GM18861 (cell line): ENCODE data around the gene FSTL4.

ENCODE experiments used
- ATAC-seq: cut with Tn5 transposase; IDR thresholded peaks from one replicate; pipeline ENCODE4 v1.9.1; 2021; ENCODE audit not compliant: unreplicated experiment

FSTL4 gene

DNA sequence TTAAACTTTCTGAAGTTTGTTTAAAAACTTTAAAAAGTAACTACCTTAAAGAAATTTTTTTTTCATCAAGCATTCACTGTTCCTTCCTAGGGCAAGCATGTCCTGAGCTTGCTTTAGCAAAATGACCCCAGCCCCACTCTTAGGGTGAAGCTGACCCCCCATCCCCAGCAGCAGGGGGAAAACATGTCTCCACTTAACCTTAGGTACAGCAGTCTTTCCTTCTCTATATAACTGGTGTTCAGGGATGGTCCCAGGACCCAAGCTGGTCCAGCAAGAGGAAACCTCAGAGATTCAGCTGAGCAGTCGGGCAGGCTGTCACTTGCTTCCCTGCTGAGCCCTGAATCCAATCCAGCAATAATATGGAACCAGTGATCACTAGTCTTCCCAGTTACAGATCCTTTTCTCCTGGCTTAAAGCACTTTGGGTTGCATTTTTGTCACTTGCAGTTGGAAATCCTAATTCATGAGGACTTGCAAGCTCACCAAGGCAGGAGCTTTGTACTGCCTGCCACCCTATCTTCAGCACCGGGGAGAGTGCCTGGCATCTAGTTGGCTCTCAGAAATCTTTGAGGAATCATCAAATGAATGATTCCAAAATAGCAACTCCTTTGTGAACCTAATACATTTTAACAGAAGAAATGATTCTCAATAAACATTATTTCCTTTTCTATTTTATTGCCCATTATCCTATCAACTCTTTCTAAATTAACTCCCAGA lies 91.2 kb downstream of the FSTL4 start:
- no peak for ATAC-seq

DNA sequence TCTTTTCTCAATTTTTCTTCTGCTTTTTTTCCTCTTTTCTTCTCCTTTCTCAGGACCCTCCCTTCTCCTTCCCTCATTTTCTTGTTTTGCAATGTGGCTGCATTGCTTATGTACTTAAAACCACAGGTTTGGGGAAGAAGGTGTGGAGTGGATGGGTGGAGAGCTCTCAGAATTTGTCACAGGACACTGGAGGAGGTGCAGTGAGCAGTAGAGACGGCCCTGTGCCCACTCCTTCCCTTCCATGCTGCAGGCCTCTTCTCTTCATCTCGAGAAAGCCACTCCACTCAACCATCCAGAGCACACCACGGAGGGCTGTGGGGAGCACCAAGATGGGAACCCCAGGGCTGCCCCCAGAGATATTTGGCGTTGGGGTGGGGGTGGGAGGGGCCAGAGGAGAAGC lies 92.3 kb downstream of the FSTL4 start:
- no peak for ATAC-seq

DNA sequence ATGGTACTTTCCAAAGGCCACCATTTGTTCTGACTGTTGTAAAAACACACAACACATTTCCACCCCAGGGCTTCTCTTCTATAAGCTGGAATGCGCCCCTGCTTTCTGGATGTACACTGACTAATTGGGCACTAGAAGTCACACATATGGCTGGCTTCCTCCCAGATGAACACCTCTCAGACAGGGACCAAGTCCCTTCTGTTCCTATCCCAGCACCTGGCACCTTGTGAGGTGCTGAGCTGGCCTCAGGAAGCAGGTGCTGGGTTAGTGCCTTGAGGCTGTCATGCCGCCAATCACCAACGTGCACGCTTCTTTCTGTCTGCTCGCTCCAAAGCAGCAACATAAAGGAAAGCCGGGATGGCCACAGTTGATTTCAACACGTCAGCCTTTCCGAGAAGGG lies 93.2 kb downstream of the FSTL4 start:
- no peak for ATAC-seq

DNA sequence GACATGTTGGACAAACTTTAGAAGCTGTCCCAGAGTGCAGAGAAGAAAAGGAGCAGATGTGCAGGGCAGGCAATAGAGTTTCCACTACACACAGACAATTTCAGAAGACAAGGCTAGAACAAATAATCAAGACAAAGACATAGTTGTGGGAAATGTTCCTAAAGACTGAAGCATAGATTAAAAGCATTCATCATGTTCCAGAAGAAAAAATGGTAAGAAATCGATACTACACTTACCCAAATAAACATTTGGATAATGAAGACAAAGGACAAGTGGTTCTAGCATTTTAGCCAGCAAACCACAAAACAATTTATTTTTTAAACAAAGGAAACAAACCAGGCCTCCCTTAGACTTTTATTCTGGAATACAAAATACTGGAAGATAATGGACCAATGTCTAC lies 97.9 kb downstream of the FSTL4 start:
- no peak for ATAC-seq

DNA sequence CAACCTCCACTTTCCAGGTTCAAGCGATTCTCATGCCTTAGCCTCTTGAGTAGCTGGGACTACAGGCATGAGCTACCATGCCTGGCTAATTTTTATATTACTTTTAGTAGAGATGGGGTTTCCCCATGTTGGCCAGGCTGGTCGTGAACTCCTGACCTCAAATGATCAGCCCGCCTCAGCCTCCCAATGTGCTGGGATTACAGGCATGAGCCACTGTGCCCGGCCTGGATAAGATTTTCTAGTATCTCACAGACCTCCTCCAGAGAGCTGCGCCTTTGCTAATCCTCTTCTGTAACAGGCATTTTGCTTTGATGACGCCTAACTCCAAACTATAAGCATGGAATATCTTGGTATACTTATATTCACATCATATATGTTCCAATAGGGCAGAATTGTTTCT lies 99.4 kb downstream of the FSTL4 start:
- ATAC-seq = no peak

DNA sequence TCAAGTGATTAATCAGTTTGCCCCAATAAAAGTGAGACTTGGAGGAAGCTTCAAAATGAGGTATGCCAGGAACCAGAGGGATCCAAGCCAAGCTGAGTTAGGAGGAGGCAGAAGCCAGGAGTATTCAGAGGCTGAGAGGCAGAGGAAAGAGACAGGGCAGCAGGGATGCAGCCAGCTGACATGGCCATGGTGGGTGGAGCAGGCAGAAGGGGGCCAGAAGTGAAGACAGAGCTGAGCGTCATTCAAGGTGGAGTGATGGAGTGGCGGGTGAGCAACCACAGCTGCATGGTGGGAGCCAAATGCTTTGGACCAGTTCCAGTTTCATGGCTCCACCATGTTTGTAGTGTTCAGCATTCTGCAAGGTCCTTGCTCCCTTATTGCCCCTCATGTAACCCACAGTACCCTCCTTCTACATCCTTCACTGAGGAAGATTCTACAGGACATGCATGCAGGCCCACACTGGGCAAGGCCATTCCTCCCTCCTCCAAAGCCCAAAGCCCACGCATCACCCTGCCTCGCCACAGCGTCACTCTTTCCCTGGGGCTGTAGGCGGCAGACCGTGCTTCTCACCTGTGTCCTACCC lies 100.6 kb downstream of the FSTL4 start:
- no peak for ATAC-seq

DNA sequence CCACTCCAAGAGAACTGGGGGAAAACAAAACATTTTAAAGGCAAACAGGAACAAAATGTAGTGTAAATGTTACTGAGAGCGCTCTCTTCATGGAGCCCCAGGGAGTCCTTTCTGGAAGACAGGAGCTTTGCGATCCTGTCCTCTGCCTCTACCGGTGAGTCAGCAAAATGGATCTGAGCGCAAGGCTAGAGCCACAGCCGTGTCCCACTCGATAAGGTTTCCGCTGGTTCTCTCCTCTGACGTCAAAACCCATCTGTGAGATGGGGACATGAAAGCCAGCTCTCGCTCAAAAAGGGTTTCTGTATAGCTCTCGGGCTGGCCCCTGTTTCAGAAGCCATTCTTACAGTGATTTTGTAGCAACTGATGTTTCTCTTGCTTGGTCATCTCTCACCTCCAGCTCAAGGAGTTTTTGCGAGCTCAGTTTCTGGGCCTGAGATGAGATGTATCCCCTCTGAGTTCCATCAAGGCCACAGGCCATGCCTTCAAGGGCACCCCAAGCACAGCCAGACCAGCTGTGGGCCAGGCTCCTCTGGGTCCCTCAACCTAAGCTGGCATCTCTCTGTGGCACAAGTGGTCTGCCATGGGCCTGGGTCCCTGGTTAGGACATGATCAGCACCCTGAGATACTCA lies 101.6 kb downstream of the FSTL4 start:
- no peak for ATAC-seq

DNA sequence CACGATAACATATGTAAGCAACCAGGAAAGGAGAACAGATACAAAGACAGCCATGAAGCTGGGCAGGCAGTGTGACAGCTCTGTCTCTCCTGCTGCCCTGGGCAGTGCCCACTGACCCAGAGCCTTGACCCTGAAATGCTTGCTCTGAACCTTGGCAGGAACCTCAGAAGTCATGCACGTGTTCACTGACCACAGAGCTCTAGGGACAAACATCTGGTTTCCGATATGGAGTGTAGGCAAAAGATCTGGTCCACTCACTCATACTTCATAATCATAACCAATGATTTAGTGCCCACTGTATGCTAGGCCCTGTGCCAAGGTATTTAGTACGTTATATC lies 102.6 kb downstream of the FSTL4 start:
- no peak for ATAC-seq

DNA sequence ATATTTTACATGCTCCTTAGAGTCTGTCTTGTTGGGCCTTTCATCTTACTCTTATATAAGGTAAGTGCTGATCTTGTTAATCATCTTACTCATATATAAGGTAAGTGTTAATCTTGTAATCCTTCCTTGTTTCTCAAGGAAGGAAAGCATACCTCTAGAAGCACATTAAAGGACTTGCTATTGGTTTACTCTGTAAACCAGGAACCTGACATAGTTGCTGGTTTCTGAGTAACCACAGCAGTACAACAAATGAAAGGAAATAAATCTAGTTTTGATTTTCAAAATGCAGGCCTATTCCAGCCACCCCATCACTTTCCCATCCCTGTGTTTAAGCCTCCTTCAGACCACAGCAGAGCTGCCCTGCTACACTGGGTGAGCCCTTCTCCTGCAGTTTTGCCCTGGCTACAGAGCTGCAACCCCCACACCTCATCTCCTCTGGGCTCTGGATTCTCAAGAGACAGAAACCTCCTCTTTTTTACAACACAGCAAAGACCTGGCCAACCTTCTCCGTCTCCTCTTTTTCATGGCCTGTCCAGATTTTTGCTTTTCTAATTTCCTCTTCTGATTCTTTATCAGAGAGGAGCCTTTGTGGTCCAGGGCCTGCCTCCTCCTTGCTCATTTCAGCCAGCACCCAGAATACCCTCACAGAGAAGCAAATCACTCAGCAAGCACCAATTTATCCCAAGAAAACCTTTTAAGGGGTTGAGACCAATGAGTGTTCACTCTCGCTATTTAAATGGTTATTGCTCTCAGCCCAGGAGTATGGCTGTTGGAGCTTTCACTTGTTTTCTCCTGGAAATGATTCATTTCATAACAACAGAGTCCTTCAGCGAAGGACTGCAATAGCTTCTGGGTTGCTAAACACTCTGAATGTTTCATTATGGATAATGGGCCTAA lies 103.2 kb downstream of the FSTL4 start:
- no peak for ATAC-seq

DNA sequence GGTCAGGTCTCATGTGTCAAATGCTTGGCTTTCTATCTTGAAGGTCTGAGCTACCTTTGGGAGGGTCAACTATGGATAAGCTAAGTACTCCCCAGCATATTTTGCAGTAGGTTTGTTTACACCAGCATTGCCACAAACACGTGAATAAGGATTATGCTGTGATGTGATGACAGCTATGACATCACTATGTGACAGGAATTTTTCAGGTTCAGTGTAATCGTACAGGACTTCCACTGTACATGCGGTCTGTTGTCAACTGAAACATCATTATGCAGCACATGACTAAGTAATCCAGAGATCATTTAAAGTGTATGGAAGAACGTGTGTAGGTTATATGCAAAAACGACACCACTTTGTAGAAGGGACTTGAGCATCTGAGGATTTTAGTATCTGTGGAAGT lies 104.0 kb downstream of the FSTL4 start:
- no peak for ATAC-seq

DNA sequence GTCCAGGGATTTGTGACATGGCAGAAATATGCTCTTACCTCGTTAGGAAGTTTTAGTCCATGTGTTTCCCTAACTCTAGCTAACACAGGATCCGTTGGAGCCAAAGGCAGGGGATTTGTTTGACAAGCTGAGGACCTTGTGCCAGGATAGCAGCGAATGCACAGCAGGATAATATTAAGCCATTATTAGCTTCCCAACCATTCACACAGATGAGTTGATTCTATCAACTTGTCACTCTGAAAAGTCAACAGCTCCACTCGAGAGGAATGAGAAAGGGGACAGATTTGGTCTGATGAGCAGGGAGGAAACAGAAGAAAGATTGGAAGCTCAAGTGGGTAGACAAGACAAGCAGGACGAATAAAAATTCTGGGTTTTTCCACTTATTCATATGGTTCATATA lies 106.2 kb downstream of the FSTL4 start:
- no peak for ATAC-seq

DNA sequence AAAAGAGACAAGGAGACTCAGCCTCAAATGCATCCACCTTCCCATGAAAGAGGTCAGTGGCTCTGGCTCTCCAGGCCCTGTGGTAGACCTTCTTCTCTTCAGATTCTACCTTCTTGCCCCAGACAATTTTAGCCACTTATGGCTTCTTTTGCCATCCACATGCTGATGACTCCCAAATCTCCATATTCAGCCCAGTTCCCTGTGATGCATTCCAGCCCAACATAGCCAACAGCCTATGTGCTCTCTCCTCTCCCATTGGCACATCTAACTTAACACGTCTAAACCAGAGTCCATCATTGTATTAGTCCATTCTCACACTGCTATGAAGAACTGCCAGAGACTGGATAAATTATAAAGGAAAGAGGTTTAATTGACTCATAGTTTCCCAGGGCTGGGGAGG lies 108.8 kb downstream of the FSTL4 start:
- ATAC-seq = no peak

DNA sequence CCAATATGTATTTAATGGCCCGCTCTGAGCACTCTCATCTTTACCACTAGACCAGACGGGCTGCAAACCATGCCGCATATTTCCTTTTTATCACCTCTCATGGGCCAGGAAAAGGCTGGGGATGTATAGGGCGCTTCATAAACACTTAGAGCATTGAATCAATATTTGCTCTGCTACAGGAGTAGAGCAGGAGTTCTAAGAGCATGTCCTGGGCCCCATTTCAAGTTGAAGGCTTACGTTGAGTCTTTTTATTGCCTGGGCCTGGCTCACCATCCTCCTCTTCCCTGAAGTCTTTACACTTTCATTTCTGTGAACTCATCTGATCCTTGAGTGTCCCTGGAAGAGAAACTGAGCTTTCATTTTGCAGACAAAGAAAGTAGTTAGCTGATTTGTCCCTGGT lies 112.4 kb downstream of the FSTL4 start:
- no peak for ATAC-seq

DNA sequence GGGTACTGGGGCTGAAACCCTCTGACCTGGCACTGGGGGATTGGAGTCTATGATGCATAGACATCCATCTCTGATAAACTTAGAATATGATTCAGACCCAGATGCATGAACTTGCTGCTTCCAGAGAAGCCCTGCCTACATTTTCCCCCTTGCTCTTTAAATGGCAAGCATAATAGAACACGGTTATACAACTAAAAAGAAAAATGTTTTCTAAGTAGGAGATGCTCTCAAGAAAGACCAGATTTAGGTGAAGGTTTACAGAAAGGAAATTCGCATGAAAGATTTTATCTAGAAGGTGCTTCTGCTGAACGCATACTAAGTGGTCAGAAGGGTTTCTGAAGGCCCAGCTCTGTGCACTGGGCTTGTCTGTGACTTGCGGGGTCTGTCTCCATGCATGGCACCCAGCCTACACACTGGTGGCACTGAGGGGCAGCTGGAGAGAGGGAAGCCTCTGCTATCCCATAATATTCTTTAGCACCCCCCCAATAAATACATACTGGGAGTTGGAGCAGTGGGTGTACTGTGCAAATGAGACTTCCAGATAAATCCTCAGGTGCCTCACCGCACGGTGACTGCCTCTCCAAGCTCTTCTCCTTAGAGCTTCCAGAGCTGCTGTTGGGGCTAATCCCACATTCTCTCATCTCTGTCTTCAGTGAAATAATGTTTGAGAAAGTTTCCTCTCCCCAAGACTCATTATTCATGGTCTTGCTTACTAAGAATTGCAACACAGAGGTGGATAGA lies 114.6 kb downstream of the FSTL4 start:
- ATAC-seq = no peak

DNA sequence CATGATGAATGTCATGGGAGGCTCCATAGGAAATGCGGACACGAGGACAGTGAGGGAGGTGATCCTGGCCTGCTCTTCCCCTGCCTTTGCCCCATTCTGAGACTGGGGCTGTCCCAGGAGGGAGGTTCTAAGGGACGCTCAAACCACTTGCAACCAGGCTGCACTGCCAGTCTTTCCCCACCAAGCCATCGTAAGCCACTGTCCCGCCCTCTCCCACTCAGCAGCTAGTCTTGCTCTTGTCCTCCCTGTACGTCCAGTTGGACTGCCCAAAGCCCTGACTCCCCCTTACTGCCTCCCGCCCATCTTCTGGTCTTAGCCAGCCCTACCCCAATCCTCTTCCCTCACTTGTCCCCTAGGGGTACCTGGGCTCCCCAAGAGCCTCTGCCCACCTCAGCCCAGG lies 115.7 kb downstream of the FSTL4 start:
- ATAC-seq = no peak

DNA sequence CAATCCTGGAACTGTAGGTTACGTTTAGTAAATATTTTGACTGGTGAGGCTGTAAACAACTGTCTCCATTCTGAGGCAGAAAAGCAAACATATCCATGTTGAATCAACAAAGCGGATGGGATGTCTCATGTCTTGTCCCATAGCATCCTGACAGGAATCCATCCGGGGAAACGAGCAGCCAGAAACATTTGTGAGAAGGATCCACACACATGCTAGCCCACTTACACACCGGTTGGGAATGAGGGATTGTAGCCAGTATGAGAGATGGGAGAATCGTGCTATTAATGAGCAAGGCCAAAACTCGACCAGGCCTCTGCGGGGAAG lies 117.5 kb downstream of the FSTL4 start:
- no peak for ATAC-seq

DNA sequence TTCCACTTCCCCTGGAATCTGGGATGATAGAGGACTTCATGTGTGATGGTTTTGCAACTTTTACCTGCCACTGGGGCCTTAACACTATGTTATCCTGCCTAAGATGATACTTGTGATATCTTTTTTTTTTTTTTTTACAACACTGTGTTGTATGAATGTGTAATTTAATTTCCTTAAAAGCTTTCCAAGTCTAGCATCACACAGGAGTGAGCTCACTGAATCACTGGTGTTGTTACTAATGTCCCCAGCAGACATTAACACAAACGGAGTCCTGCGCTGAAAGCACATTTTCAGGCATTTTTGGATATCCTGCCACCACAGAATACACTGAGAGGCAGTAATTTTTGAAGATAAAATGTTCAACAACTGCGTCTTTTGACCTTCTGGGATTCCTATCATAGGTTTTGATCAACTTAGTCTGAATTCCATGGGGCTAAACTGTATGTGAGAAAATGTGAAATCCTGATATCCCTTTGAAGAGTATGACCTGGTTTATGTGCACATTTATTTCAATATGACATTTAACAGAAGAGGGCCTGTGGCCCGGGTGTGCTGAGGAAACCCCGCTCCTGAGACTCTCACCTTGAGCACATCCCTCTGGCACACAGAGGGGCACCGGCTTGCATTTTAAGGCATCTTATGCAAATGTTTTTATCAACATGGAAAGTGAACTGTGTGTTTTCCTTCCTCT lies 118.0 kb downstream of the FSTL4 start:
- ATAC-seq = no peak

DNA sequence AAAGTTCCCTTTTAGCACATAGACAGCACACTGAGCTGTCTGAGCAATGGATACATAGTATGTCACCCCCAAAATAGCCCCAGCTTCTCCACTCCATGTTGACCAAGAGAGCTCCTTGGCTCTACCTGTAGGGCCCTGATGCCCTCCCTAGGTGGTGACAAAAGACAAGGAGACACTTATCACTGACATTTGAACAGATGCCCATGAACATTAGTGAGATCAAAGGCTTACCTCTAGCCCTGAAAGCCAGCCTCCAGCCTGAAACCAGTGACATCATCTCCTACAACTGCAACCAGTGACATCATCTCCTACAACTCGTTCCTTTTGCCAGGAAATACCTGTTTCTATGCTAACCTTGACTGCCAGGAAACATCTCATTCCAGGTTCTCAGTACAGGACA lies 122.7 kb downstream of the FSTL4 start:
- no peak for ATAC-seq

DNA sequence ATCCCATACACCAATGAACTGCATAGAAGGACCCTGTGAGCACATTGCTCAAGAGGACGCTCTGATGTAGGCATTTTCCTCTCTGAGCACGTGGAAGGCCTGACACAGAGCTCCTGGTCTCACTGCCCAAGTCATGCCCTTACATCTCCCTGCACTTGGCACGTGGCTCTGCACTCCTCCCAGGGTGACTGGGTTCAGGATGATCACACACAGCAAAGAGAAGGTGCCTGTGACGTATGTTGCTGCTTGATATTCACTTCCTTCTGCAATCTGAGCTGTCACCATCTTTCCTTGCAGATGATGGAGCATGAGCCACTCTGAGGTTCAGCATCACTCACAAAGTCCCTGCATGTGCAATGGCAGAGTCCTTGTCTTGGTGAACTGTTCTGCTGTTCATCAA lies 125.2 kb downstream of the FSTL4 start:
- ATAC-seq = no peak

DNA sequence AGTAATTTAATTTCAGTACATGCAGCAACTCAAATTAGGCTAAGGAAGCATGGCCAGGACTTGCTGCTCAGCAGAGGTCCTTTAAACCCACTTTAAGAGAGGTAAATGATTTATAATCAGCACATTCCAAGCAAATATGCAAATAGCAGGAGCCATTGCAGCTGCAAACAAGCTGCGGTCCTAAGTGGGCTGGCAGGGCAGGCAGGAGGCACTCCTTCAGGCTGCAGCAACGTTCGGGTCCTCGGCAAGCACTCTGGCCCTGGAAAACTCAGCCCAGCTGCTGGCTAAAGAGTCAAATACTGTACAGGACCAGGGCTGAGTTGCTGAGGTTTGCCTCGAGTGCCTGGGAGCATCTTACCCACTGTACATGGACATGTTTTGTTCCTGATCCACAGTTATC lies 126.9 kb downstream of the FSTL4 start:
- no peak for ATAC-seq
